Left ventricle myocardium superior (tissue), 1 donor: Measurements from ENCODE around the gene RAPGEFL1. TPM values are rescaled to one million over a fixed set of nuclear protein-coding genes. Genes with fewer than 3 reads are reported as not detected.
A peak's percentile ranks its signal among the peaks of the same experiment; 100 is the strongest.

Source experiments
- ATAC-seq: fragments of 200-7000 bp; cut with Tn5 transposase; one replicate; pipeline ENCODE4 v1.9.1; 2020; ENCODE audit warnings: mild to moderate bottlenecking, moderate library complexity
- DNase-seq: peaks from one replicate; pipeline ENCODE4 v3.0.0-alpha.2; 2020
- intact Hi-C: fragments of 100-400 bp; cut with micrococcal nuclease; formaldehyde crosslinking; loops from one replicate; pipeline ENCODE4 v1.11.0; 2022
- total RNA-seq: library from RNA; stranded (reverse); fragmentation: NEBNext Ultra II Directional; extraction: Animal tissue kit (Norgen Biotek cat#: 25700); gene quantifications from one replicate; pipeline ENCODE4 v1.2.1, GENCODE V29; 2021
- donor health status: DM: no; HTN: yes; CAD: no; lungs with severe emphysema.

RAPGEFL1 gene
- total RNA-seq, 1 donor from 2014 or later = 3.8 TPM

DNA sequence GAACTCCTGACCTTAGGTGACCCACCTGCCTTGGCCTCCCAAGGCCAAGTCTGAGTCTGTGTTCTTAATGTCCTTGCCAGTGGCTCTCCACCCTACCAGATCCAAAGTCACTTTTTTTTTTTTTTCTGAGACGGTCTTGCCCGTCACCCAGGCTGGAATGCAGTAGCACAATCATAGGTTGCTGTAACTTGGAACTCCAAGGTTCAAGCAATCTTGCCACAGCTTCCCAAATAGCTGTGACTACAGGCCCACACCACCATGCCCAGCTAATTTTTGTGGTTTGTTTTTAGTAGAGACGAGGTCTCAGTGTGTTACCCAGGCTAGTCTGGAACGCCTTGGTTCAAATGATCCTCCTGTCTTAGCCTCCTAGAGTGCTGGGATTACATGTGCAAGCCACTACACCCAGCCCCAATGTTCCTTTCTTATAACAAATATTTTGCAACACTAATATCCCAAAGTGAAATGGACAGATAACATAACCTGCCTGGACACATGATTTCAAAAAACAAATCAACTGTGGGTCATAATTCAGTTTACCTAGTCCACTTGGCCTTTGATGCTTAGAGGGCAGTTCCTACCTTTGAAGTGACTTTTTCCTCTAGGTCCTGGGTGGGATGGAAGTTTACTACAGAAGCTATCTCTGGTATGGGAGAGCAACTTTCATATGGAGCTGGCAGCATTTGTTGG, 4.0 kb upstream of the RAPGEFL1 start:
- ATAC-seq (no peak), DNase-seq (no peak)
- intact Hi-C loops = no loop called here

- intact Hi-C loops = no loop called here
- no peak for ATAC-seq
- no peak for DNase-seq
These were observed 3.5 kb upstream of the RAPGEFL1 start for GRCh38 chr17:40173778-40174135.

DNA sequence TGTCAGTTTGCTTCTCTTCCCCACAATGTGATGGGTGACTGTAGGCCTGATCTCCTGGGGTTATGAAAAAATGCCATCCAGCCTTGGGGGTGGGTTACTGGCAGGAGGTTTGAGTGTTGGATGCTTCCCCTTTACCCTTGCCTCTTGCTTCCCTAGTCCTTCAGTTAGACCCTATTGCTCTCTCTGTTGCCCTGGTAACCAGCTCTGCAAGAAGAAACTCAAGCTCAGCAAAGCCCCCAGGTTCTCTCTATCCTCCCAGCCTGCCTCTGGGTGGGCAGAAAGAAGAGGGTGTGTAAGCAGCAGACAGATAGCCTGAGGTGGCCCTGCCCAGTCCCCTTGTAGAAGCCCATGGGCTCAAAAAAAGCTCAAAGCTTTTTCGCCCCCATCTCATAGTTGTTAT, 2.8 kb upstream of the RAPGEFL1 start:
- intact Hi-C loops = no loop called here
- no peak for DNase-seq
- ATAC-seq = no peak

DNA sequence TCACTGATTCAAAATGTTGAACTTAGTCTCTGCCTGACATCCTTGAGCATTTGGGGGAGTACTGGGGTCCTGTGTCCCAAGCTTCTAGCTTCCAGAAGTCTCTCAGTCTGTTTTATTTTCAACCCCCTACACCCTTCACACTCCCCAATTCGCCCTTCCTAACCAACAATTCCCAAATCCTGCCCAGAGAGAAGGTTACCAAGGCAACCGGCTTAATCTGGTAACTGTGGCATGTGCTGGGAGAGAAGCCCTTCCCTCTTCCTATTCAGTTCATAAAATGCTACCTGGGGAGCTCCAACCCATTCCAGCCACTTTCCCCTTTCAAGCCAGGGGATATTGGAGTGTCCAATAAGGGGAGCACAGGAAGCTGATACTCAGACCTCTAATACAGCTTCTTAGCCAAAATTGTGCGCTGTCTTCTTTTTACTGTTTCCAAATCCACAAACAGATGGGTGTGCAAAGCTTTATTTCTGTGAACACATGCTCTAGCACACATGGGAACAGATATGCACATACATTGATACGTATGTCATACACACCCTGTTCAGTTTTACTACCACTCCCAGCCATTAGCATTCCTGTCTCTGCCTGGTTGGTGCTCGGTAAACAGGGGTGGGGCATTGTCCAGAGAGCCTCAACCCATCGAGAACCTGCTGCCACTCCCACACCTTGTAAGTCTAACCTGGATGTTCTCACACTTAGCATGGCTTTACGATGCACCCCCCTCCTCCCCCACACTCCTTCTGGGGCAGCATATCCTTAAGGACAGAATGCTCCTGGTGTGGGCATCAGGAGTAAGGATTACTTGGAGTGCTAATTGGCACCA, 1.1 kb upstream of the RAPGEFL1 start:
- intact Hi-C loops = no loop called here
- DNase-seq (no peak), ATAC-seq (no peak)

DNA sequence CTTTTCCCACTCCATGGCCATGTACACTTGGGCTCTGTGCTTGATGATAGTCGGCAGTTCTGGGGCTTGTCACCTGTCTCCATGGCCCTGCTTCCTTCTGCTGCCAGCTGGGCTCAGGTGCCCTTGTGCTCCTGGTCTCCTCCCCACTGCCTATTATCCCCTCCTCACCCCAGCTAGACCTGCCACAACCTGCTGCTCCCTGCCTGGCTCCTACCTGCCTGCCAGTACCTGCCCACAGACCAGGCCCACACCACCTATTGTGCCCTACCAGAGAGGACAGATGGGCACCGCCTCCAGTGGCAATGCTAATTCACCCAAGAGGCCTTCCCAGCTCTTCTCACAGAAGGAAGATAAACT, 538 bp upstream of the RAPGEFL1 start:
- intact Hi-C loops = no loop called here
- DNase-seq = no peak
- no peak for ATAC-seq

DNA sequence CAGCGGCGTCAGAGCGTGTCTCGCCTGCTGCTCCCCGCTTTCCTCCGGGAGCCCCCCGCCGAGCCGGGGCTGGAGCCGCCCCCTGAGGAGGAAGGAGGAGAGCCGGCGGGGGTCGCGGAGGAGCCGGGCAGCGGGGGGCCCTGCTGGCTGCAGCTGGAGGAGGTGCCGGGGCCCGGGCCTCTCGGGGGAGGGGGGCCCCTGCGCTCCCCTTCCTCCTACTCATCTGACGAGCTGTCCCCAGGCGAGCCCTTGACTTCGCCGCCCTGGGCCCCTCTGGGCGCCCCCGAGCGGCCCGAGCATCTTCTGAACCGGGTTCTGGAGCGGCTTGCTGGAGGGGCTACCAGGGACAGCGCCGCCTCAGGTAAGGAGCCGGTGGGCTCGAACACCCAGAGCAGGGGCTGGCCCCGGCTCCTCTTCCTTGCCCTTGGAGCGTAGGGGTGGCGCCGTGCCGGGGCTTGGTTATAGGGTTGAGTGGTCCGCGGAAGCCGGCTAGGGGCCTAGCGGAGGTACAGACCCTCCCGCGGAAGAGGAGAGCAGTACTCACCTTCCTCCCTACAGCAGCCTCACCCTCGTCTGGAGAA, 841 bp downstream of the RAPGEFL1 start:
- intact Hi-C loops = no loop called here
- ATAC-seq = no peak
- DNase-seq = no peak

- ATAC-seq = no peak
- intact Hi-C loops = no loop called here
These were observed 1.4 kb downstream of the RAPGEFL1 start for GRCh38 chr17:40178660-40179059.

GRCh38 chr17:40179923-40180659, 2.8 kb downstream of the RAPGEFL1 start:
- ATAC-seq (no peak), DNase-seq (no peak)
- intact Hi-C loops = no loop called here

More at GRCh38 chr17:40178660-40179059, 1.4 kb downstream of the RAPGEFL1 start:
- DNase-seq = no peak

- DNase-seq (no peak), ATAC-seq (peak; percentile 3)
- intact Hi-C loops = no loop called here
These were observed 3.4 kb downstream of the RAPGEFL1 start for GRCh38 chr17:40180694-40181093.

DNA sequence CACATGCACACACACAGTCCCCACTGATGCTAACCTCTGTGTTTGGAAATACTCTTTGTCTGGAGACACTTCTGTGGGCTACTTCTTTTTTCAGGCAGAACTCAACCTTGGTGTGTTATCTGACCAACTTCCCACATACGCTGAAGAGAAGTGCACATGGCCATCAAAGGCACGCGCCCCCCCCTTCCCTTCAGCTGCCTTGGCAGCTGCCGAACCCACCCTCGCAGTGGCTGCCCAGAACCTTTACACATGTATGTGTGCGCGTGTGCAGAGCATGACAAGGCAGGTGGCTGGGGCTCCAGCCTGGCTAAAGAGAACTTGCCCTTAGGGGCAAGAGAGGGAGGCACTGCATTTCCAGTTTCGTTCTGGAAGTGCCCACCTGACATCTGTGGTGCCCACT, 3.9 kb downstream of the RAPGEFL1 start:
- no peak for ATAC-seq
- intact Hi-C loops = no loop called here
- DNase-seq = no peak

DNA sequence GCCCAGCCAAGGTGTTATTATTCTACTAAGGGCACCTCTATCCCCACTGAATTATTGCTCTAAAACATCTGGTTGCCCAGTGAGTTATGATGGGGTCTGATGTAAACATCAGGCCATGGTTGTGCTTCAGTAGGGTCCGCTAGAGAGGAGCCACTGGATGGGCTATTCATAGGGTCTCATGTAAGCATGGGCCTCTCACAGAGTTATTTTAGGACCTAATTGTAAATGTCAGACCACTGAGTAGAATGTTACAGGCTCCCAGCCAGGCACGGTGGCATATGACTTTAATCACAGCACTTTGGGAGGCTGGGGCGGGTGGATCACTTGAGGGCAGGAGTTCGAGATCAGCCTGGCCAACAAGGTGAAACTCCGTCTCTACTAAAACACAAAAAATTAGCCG, 5.3 kb downstream of the RAPGEFL1 start:
- DNase-seq = no peak
- intact Hi-C loops = no loop called here
- peak; percentile 51 for ATAC-seq

- intact Hi-C loops = no loop called here
- DNase-seq = no peak
- ATAC-seq = no peak
These were observed 10.0 kb downstream of the RAPGEFL1 start for GRCh38 chr17:40187238-40187637.

GRCh38 chr17:40188694-40189093, 11.4 kb downstream of the RAPGEFL1 start:
- ATAC-seq (no peak), DNase-seq (no peak)

GRCh38 chr17:40190197-40191021, 13.1 kb downstream of the RAPGEFL1 start:
- no peak for ATAC-seq
- no peak for DNase-seq
- intact Hi-C loops = no loop called here

More at GRCh38 chr17:40188694-40189093, 11.4 kb downstream of the RAPGEFL1 start:
- intact Hi-C loops = no loop called here

DNA sequence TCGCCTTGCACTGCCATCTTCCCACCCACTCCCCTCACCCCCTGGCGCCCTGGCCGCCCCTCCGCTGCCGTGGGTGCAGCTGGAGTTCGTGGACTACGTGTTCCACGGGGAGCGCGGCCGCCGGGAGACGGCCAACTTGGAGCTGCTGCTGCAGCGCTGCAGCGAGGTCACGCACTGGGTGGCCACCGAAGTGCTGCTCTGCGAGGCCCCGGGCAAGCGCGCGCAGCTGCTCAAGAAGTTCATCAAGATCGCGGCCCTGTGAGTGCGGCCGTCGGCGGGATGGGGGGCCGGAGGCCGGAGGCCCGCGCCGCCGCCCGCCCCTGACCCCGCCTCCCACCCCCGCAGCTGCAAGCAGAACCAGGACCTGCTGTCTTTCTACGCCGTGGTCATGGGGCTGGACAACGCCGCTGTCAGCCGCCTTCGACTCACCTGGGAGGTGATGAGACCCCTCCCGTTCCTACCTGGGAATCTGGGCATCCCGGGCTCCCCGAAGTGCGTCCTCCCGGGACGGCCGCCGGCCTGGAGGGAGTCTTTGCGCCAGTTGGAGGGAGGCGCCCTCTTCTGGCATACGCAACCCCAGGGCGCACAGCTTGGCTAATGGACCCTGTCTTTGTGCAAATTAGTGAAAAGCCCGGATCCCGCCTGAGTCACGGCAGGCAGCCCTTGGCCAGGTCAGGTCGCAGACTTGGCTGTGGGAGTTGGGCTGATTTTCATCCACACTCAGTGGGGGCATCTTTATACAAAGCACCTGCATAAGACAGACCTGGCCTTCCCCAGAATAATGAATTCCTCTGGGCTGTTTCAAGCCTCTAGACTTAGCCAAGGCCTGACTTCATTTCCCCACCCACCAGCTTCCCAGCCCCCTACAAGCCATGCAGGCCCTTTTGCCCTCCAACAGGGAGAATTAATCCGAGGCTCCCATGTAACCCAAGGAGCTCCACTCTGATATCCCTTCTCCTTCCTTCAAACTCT, 14.3 kb downstream of the RAPGEFL1 start:
- ATAC-seq (peak; percentile 91), DNase-seq (peak; percentile 86)
- intact Hi-C loops = no loop called here

GRCh38 chr17:40192961-40193360, 15.7 kb downstream of the RAPGEFL1 start:
- intact Hi-C loops = no loop called here
- ATAC-seq (no peak), DNase-seq (no peak)

DNA sequence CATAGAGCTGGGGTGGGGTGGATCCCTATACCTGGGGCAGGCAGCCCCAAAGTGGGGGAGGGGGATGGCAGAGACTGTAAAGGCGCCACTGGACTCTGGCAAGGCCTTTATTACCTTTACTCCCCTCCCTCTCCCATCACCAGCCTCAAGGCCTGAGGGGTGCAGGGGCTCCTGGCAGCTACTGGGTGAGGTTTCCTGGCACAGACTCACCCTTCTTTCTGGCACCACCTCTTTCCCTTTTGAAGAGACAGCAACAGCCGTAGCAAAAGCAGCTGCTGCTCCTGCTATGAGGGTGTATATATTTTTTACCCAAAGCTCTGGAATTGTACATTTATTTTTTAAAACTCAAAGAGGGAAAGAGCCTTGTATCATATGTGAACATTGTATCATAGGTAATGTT, 17.6 kb downstream of the RAPGEFL1 start:
- intact Hi-C loops = no loop called here
- ATAC-seq (no peak), DNase-seq (no peak)

- intact Hi-C loops = no loop called here
- DNase-seq (no peak), ATAC-seq (no peak)
These were observed 20.3 kb downstream of the RAPGEFL1 start for GRCh38 chr17:40197550-40197949.
